Neural cell (in vitro differentiated cells): ENCODE measurements around the gene PARD3B.

Source experiments
- CTCF ChIP-seq: fragments of 450-650 bp; IDR thresholded peaks from 2 replicates; pipeline ENCODE4 v1.5.1; 2014; ENCODE audit warnings: antibody characterized with exemption, mild to moderate bottlenecking, moderate library complexity; ENCODE audit not compliant: poor library complexity, severe bottlenecking
- EZH2 ChIP-seq: fragments of 200-600, 300-800 bp; shearing (Covaris generic), sonication (generic); IDR thresholded peaks from 2 replicates; pipeline ENCODE4 v1.6.1; 2014; ENCODE audit warnings: antibody characterized with exemption, low read length, borderline replicate concordance, mild to moderate bottlenecking; ENCODE audit not compliant: insufficient read depth, poor library complexity, severe bottlenecking
- MXI1 ChIP-seq: fragments of 450-650 bp; conservative IDR thresholded peaks from 2 replicates; pipeline ENCODE4 v1.6.1; 2014; ENCODE audit warnings: antibody characterized with exemption, mild to moderate bottlenecking; ENCODE audit not compliant: poor library complexity, severe bottlenecking
- POLR2AphosphoS5 ChIP-seq: IDR thresholded peaks from 2 replicates; pipeline ENCODE4 v1.6.1; 2012
- REST ChIP-seq: IDR thresholded peaks from 2 replicates; pipeline ENCODE4 v1.6.1; 2012; ENCODE audit warnings: borderline replicate concordance
- SMC3 ChIP-seq: fragments of 450-650 bp; conservative IDR thresholded peaks from 2 replicates; pipeline ENCODE4 v1.6.1; 2014; ENCODE audit warnings: antibody characterized with exemption, mild to moderate bottlenecking, moderate library complexity; ENCODE audit not compliant: poor library complexity

DNA sequence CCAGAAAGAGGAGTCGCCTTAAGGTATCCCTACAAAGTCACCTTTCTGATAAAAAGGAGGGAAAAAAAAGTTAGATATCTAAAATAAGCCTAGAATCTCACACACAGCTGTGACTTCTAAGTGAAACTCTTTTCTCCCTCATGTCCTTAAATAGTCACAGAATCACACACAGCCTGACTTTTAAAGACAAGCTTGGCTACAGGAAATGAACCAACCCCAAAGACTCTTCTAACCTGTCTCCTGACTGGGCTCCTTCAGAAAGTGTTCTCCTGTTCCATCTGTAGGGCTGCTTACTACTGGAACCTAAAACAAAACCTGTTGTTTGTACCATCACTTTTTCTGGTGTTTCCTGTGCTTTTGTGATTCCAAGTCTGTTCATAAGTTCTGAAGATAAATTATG, 1074.3 kb downstream of the PARD3B start:
- TF ChIP-seq SMC3 (no peak), MXI1 (no peak), CTCF (no peak), POLR2AphosphoS5 (no peak), REST (no peak), EZH2 (no peak)
